Chondrocyte (in vitro differentiated cells): Measurements from ENCODE around the gene SLAMF1. TPM values are rescaled to one million over a fixed set of nuclear protein-coding genes. Genes with fewer than 3 reads are reported as not detected.

Experiments used
- DNase-seq: peaks from one replicate; pipeline ENCODE4 v3.0.0; 2021; ENCODE audit warnings: mixed read lengths, low spot score
- H3K27ac Mint-ChIP-seq: one replicate; pipeline ENCODE4 v1.8.0; 2021; ENCODE audit warnings: mild to moderate bottlenecking, moderate library complexity, mixed read lengths; ENCODE audit not compliant: unreplicated experiment
- H3K27me3 Mint-ChIP-seq: 2 replicates; pipeline ENCODE4 v1.8.0; 2021; ENCODE audit warnings: low read depth, mixed read lengths
- H3K36me3 Mint-ChIP-seq: 2 replicates; pipeline ENCODE4 v1.8.0; 2021; ENCODE audit warnings: low read depth, mixed read lengths
- H3K4me1 Mint-ChIP-seq: 2 replicates; pipeline ENCODE4 v1.8.0; 2021; ENCODE audit warnings: low read depth, mild to moderate bottlenecking, mixed read lengths
- H3K4me3 Mint-ChIP-seq: one replicate; pipeline ENCODE4 v1.8.0; 2021; ENCODE audit warnings: mild to moderate bottlenecking, moderate library complexity, mixed read lengths; ENCODE audit not compliant: unreplicated experiment
- H3K9me3 Mint-ChIP-seq: 2 replicates; pipeline ENCODE4 v1.8.0; 2021; ENCODE audit warnings: low read depth, mixed read lengths
- CTCF ChIP-seq: fragments of 200-600 bp; sonication (generic); IDR thresholded peaks from 2 replicates; pipeline ENCODE4 v1.5.0; 2021; ENCODE audit warnings: antibody characterized with exemption, mild to moderate bottlenecking, moderate library complexity
- total RNA-seq: library from RNA; stranded (reverse); gene quantifications from 3 replicates; pipeline ENCODE4 v1.2.1, GENCODE V29; 2021

The SLAMF1 gene
- total RNA-seq, 1 donor from 2014 or later: not detected

DNA sequence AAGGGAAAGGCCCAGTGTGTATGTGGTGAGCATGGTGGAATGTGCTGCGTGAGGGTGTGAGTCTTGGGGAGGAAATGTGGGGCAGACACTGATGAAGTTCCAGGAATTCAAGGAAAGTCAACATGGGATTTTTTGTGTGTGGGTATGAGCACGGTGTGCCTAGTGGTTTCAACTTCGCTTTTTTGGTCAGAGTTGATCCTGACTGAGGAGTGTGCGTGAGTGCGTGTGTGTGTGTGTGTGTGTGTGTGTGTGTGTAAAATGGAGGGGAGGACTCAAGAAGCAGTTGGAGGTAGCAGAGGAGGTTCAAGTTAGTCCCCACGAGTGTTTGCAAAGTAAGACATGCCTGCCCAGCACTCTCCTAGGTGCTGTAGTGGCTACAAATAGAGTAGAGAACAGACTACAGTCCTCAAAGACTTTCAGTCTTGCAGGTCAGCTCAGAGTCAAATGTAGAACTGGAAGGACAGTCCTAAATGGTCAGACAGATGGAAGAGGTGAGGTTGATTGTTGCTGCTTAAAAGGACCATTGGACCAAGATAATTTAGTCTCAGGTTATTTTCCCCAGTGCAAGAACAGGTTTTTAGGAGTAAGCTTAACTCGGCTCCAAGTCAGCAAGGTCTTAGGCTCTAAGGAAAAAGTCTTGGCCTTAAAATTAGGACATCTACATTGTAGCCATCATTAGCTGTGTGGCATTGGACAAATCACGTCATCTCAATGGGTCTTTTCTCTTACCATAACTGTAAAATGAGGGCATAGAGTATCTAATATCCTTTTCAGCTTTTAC lies 25.0 kb downstream of the SLAMF1 start:
- Mint-ChIP-seq H3K36me3 (no peaks in the 10 kb centered on the region), H3K27ac (no peak overlapping the region), H3K27me3 (peaks cover 13% of the 10 kb centered on the region), H3K4me1 (peaks cover 4% of the 10 kb centered on the region), H3K9me3 (peaks cover 5% of the 10 kb centered on the region), H3K4me3 (no peak overlapping the region)
- no peak for DNase-seq
- no peak for TF ChIP-seq CTCF

DNA sequence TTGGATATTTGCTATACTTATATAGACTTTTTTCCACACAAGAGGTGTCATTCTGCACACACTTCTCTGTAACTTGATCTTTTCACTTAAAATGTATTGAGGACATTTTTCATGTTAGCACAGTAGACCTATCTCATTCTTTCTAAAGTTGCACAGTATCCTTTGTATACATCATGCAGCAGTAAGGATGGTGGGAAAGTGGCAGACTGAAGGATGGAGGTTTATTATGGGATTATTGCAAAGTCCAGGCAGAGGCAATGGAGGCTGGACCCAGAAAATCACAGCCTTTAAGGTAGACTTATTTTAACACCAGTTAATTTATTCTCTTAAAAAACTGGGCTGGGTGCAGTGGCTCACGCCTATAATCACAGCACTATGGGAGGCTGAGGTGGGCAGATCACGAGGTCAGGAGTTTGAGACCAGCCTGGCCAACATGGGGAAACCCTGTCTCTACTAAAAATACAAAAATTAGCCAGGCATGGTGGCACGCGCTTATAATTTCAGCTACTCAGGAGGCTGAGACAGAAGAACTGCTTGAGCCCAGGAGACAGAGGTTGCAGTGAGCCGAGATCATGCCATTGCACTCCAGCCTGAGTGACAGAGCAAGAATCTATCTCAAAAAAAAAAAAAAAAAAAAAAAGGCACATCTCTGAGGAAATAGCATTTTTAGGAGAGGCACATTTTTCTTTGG lies 25.8 kb downstream of the SLAMF1 start:
- no peak for TF ChIP-seq CTCF
- Mint-ChIP-seq H3K9me3 (peaks cover 5% of the 10 kb centered on the region), H3K27me3 (peaks cover 10% of the 10 kb centered on the region), H3K4me3 (no peak overlapping the region), H3K27ac (no peak overlapping the region), H3K36me3 (no peaks in the 10 kb centered on the region), H3K4me1 (peaks cover 4% of the 10 kb centered on the region)
- DNase-seq: no peak

- Mint-ChIP-seq H3K9me3 (peaks cover 5% of the 10 kb centered on the region), H3K4me1 (peaks cover 4% of the 10 kb centered on the region), H3K27me3 (peaks cover 12% of the 10 kb centered on the region), H3K27ac (no peak overlapping the region), H3K36me3 (no peaks in the 10 kb centered on the region), H3K4me3 (no peak overlapping the region)
- DNase-seq: no peak
- TF ChIP-seq CTCF: no peak
Observed at GRCh38 chr1:160619742-160620277, 27.0 kb downstream of the SLAMF1 start.

DNA sequence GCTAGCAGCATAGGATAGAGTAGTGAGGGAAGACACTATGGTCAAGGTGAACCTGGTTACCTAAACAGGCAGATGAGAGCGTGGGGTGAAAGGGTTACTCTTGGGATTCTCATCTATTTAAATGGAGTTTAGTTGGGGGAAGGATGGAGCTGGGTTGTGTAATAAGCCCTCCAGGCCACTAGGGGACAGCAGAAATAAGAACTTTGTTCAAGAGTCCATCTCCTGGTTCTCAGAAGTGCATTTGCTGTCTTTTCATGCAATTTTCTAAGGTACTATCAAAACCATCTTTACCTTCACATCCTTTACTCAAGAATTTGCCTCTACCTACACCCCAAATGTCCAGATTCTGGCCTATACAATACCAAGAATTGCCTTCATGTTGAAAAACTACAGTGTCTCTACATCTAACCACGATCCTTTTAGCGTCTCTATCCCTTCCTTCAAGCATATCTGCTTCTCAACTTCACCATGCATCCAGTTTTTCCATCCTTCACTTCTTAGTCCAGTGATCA lies 28.0 kb downstream of the SLAMF1 start:
- Mint-ChIP-seq H3K36me3 (no peaks in the 10 kb centered on the region), H3K27me3 (peaks cover 12% of the 10 kb centered on the region), H3K4me3 (no peak overlapping the region), H3K9me3 (peaks cover 5% of the 10 kb centered on the region), H3K27ac (no peak overlapping the region), H3K4me1 (peaks cover 4% of the 10 kb centered on the region)
- no peak for DNase-seq
- TF ChIP-seq CTCF: peak; percentile 48

DNA sequence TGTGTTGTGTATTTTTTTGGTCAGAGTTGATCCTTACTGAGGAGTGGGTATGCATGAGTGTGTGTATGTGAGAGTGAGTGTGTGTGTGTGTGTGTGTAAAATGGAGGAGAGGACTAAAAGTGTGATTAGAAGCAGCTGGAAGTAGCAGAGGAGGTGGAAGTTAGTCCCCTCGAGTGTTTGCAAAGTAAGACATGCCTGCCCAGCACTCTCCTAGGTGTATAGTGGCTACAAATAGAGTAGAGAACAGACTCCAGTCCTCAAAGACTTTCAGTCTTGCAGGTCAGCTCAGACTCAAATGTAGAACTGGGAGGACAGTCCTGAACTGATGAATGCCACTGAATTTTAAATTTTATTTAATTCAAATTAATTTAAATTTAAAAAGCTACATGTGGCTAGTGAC lies 28.5 kb downstream of the SLAMF1 start:
- H3K27ac Mint-ChIP-seq: no peak overlapping the region
- peaks cover 4% of the 10 kb centered on the region for H3K4me1 Mint-ChIP-seq
- H3K36me3 Mint-ChIP-seq: no peaks in the 10 kb centered on the region
- DNase-seq: no peak
- no peak overlapping the region for H3K4me3 Mint-ChIP-seq
- TF ChIP-seq CTCF: no peak
- H3K27me3 Mint-ChIP-seq: peaks cover 13% of the 10 kb centered on the region
- H3K9me3 Mint-ChIP-seq: peaks cover 5% of the 10 kb centered on the region
